HL-60/S4 treated with retinoic acid at 250 ng/mL for 4 days and 3 days (cell line): ENCODE results near the gene MTCL1.

Source experiments
- in situ Hi-C: fragments of 300-500 bp; cut with MboI; formaldehyde crosslinking; loops from 2 replicates; pipeline ENCODE4 v1.7.0; 2022; ENCODE audit warnings: low sequenced_read_pairs

MTCL1 gene

DNA sequence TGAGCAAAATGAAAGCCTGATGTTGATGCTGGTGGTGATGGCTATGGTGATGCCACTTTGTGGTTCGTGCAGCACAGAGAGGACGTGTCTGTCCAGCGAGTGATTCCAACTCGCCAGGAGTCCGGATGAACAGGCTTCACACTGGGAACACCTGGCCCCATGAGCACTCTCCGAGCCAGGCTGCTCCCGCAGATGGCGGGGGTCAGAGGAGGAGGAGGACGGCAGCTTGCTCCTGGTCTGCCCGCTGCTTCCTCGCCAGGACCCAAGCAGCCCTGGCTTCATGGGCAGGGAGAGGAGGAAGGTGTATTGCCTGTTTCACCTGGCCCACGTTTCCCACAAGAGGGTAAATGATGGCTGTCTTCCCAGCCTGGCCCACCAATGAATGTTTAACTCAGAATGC lies 121.6 kb downstream of the MTCL1 start:
- in situ Hi-C loops = no loop called here

DNA sequence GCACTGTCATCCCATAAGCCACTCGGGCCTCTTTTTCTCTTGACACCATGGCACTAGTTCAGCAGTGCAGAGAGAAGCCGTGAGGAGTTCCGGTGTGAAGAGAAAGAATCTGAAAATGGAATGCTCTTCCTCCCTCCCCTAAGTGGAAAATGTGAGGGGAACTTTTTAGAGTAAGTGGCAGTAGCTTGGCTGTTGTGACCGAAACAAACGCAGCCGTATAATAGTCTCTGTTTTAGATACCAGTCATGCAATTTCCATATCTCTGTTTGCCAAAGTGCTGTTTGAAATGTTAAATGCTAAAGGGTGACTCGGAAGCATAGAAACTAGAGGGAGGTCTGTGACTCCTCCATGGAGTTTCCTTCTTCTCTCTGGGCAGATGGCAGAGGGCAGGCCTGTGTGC lies 122.9 kb downstream of the MTCL1 start:
- in situ Hi-C loops = no loop called here

DNA sequence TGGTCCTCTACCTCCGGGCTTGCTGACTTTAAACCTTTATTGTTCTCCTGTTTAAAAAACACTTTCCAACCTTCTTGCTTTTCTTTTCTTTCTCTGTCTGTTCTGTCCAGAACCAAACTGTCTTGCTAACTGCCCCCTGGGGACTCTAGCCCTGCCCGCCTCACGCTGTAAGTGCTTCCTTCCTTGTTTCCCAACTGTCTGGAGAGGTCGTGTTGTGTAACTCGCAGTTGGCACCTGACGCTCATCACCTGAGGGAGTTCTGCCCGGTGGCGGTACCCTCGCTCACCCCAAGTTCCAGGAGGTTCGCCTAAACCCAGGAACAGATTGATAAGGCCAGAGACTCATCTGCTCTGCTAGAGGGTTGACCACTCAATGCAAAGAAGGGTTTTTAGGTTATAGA lies 123.4 kb downstream of the MTCL1 start:
- in situ Hi-C loops = no loop called here

DNA sequence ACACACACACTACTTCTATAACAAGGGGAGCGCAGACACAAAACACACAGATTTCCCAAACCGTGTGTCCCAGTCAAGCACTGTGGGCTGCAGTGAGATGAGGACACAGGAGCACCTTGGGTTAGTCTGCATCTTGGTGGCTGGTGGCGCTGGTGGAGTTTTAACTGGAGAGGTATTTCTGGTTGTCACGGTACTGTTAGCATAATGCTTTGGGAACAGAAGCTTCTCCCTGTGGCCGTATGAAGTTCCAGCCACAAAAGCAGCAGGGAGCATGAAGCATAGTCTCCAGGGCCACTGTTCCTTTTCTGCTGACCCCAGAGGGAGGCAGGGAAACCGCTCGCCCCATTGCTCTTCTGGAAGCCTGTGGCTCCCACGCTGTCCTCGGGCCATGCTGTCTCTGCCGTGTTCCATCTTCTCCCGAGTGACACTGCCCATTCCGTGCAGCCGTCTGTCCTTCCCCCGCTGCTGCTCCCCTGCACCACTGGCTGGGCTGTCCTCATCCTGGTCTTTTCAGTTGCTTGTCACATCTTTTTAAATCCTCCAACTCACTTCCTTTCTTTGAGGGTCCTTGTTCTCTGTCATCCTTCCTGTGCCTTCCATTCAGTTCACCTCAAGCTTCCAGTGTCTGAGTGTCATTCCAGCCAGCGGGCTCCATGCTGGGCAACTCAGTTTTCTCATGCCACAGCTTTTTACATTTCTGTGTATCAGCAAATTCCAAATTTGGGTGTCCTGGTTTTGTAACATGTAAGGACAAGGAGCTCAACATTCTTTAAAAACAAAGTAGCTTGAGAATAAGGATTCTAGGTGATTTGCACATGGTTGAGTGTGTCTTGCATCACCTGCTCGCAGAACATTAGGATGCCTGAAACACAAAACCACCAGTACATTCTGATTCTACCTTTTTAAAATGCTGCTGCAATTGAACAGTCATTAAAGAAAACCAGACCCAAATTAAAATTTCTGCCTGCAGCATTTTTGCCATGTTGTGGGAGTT lies 125.0 kb downstream of the MTCL1 start:
- in situ Hi-C loops = no loop called here

DNA sequence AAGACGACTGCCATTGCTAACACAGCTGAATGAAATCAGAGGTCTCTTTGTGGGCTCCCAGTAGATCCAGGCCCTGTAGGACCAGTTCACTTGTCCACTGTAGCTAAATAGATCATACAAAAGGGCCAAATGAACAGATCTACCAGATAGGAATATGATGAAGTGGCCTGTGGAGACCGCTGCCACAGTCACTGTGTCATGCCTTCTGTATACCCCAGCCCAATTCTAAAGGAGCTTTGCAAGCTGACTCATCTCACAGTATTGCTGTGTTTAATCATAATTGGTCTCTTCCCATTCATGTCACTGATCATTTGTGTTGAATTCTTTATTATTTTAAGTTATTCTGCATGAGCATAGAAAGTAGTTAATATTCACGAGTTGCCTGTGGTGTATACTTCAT lies 125.8 kb downstream of the MTCL1 start:
- in situ Hi-C loops = no loop called here

DNA sequence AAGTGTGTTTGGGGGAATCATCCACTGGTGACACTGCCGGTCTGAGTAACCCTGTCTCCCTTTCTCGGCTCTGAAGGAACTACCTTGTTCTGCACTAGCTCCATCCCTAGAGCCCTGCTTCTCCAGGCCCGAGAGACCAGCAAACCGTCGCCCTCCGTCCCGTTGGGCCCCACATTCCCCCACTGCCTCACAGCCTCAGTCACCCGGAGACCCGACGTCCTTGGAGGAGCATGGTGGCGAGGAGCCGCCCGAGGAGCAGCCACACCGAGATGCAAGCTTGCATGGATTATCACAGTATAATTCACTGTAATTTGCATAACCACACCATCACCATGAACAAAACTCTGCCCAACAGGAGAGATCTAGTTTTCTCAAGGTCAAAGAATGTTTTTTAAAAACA lies 126.2 kb downstream of the MTCL1 start:
- in situ Hi-C loops = no loop called here

DNA sequence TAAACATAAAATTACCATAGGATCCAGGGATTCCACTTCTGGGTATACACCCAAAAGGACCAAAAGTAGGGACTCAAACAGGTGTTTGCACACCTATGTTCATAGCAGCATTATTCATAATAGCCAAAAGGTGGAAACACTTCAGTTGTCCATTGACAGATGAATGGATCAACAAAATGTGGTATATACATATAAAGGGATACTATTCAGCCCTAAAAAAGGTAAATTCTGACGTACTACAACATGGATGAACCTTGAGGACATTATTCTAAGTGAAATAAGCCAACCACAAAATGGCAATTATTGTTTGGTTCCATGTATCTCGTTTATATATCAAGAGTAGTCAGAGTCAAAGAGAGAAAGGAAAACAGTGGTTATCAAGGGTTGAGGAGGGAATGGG lies 128.1 kb downstream of the MTCL1 start:
- in situ Hi-C loops = no loop called here

DNA sequence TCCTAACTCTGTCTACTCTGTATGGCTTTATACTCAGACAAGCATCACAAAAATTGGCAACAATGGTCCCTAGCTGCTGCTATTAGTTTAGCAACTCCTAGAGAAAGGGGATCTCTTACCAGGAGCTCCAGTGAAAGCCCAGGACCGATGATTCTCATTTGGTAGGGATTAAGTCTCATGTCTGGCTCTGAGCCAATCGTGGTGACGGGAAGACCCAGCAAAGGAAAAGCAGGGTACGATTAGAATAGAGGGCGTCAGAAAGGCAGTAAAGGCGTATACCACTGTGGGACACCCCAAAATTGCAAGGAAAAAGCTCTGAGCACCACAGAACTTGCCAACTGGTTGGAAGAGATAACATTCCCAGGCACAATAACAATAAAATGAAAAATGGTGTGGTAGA lies 129.5 kb downstream of the MTCL1 start:
- in situ Hi-C loops = no loop called here

DNA sequence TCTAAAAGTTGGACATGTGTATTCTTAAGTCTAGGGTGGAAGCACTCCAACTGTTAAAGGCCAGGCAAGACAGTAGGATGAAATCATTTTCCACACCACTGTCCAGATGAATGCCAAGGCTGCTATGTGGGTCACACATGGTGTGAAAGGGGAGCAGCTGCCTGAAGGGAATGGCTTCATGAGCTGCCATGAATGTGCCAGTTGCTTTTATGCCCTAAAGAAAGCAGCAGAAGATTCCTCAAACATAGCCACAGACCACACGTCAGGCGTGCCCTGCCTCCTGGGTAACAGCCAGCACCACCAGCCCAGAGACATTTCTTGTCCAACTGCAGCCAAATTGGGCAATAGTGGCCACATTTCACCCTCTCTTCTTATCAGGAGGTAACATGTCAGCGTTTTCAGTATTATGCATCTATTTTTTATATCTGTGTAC lies 130.2 kb downstream of the MTCL1 start:
- in situ Hi-C loops = no loop called here

DNA sequence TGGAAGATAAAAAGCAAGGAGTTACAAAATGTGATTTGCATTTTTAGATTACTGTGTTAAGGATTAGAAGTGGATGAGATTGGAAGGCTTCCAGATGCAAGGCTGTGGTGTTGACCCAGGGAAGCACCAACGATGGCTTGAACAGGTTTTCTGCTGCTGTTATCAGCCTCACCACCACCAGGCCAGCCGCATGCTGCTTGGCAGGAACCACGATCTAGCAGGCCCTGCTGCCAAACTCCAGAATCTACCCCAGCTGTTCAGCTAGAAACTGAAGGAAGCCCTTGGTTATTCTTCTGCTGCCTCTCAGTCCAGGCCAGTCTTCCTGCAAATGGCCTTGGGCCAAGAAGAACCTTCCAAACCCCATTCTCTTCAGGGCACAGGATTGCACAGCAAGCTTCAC lies 133.9 kb downstream of the MTCL1 start:
- in situ Hi-C loops = no loop called here

DNA sequence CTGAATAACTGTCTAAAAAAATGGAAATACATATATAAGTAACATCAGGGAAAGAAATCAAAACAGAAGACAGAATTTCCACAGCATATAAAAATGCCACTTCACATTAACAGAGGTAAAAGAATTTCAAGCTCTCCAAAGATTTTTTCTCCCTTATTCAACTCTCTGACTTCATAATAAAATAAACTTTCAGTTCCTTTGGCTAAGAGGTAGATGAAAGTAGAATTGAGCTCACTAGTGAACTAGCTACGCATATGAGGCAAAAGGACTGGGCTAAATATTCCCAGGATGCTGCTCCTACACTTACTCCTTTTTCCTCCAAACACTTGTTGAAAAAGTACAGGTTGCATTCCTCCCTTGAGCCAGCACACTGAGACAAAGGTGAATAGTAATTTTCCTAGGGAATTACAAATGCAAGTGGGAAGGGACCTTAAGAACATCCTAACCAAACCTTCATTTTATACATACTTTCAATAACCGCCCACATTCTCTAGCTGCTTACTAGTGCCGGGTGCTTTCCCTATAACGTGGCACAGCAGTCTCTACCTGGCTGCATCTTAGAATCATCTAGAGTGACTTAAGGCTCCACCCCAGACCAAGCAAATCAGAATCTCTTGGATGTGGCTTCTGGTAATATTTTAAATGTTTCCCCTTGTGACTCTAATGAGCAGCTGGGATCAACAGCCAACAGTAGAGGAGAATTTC lies 136.6 kb downstream of the MTCL1 start:
- in situ Hi-C loops = no loop called here

DNA sequence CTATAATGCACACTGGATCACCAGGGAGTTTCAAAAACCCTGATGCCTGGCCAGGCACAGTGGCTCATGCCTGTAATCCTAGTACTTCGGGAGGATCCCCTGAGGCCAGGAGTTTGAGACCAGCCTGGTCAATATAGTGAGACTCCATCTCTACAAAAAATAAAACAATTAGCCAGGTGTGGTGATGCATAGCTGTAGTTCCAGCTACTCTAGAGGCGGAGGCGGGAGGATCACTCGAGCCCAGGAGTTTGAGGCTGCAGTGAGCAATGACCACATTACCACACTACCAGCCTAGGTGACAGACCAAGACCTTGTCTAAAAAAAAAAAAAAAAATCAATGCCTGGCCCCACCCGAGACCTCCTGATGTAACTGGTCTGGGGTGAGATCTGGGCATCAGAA lies 137.2 kb downstream of the MTCL1 start:
- in situ Hi-C loops = no loop called here

DNA sequence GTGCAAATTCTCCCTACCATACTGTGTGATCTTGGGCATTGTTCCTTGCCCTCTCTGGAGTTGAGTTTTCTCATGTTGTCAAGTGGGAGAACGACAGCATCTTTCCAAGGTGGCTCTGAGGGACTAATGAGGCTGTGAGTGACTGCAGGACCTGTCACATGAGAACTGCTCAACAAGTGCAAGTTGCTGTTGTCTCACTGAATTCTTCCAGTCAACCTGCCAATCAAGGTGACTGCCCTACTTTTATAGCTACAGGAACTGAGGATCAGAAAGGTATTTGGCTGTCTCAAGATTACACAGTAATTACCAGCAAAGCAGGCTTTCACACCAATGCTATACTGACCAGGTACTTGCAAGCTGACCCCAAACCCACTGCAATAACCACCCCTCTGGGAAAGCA lies 137.6 kb downstream of the MTCL1 start:
- in situ Hi-C loops = no loop called here

DNA sequence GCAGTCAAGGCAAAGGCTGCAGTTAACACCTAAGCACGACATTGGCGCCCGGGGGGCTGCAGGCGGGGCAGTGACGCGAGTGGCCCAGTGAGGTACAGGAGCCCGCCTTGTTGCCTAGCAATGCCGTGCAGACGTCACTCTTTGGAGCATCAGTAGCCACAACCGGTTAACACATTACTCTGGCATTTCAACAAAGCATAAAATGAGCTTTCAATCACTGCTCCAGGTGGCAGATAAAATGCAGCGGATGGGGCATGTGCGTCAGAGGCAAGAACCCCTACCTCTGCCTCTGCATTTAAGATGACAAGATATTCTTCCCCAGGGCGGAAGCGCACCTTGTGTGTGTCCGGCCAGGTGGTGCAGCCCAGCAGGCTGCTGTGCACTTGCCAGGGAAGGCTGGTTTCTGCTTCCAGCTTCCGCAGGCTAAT lies 139.4 kb downstream of the MTCL1 start:
- in situ Hi-C loops = no loop called here

DNA sequence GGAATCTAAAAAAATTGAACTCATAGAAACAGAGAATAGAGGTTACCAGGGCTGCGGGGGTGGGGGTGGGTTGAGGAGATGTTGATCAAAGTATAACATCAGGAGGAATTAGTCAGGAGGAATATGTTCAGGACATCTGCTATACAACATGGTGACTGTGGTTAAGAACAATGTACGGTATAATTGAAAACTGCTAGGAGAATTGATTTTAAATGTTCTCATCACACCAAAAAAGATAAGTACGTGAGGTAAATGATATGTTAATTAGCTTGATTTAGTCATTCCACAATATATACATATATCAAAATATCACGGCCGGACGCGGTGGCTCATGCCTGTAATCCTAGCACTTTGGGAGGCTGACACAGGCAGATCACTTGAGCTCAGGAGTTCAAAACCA lies 140.2 kb downstream of the MTCL1 start:
- in situ Hi-C loops = no loop called here

DNA sequence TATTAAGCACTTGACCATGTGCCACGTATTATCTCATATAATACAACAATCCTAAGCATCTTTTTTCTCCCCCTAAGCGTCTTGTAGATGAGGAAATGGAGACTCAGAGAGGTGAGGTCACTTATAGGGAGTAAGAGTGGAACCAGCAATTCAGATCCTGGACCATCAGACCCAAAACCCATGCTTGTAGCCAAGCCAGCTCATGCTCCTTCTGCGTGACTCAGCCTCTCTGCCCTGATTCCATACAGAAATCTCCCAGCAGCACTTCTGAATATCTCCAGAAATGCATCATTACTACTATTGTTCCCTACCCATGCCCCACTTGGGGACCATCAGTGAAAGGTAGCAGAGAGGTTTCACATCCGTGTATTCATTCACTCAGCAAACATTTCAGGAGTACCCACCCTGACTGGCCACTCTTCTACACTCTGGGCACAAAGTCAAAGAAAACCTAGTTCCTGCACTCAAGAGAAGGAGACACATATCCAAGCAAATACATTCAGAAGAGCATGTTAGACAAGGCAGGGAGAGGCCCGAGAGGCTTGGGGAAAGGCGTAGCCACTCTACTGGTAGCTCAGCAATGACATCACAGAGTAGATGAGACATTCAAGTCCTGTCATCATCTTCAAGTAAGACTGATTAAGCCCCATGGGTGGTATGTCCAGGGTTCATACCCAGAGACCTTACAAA lies 141.9 kb downstream of the MTCL1 start:
- in situ Hi-C loops = no loop called here

DNA sequence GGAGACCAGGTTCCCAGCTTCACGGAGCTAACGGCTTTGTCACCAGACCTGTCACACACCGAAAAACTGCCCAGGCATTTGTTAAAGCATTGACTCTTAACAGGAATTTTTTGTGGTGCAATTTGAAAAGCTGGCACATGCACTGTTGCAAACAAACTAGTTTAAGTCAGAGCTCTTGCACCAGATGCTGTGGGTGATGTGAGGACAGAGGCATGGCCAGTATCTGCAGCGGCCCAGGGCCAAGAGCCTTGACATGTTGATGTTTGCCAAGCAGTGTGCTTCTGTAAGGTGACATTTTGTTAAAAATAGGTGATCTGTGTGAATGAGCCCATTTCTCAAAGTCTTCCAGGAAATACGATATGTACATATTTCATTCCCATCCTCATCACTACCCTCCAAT lies 142.5 kb downstream of the MTCL1 start:
- in situ Hi-C loops = no loop called here

DNA sequence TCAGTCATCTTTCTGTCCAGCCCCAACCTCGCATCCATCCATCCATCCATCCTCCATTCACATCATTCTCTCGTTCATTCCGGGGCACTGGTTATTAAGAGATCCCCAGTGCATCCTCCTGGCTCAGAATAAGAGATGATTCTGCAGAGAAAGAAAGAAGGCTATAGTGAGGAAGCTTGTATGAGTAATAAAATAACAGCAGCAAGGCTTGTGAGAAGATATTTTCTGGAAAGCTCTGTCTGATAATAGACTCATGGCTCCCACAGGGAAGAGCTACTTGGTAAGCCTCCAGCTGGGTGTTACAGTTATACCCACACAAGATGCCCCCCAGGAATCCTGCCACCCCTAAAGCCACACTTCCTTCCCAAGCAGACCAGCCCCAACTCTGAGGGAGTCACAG lies 143.2 kb downstream of the MTCL1 start:
- in situ Hi-C loops = no loop called here

DNA sequence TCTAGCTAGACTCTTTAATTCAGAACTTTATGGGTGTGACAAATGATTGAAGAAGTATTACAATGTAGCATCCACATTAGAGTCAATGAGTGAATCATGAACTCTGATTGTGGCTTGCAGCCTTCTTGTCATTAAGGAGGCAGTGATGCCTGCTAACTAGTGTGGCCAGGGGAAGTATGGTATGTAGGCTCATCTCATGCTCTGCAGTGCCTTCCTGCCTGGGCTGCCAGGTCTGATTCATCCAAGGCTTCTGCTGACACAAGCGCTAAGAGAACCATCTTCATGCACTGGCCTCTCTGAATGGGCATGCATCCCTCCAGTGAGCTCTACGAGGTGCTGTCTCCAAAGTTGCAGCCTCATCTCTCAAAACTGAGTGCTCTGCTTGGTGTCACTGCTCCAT lies 144.3 kb downstream of the MTCL1 start:
- in situ Hi-C loops = no loop called here

DNA sequence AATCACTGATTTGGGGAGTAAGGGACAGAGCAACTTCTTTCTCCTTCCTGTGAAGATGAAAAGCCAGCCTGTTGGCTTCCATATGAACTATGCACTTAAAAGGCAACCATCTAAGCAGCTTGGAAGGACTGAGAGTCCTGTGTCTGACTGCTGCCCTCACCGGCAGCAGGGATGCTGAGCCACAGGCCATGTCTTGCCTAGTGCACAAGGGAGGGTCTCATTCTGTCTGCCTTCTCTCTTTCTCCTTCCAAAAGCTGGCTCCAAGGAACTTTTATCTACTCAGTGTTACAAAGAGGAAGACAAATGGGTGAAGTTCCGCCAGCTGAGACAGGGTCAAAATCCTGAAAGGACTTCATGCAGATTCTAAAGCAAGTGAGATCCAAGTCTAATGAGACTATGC lies 146.3 kb downstream of the MTCL1 start:
- in situ Hi-C loops = no loop called here

DNA sequence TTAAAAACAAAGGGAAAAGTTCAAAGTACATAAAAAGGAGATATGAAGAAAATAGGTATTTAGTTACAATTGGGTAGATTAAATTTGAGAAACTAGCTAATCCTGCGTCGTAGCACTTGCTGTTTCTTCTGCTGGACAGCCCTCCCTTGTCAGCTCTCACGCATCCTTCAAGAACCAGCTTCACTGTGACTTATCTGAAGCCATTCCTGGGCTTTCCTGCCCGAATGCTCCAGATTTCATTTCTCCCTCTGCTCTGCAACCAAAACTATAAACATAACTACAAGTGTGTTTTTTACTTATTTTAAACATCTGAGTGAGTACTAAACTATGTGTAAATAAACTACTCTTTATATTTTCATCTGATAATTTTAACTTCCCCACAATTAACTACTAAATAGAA lies 149.2 kb downstream of the MTCL1 start:
- in situ Hi-C loops = no loop called here

DNA sequence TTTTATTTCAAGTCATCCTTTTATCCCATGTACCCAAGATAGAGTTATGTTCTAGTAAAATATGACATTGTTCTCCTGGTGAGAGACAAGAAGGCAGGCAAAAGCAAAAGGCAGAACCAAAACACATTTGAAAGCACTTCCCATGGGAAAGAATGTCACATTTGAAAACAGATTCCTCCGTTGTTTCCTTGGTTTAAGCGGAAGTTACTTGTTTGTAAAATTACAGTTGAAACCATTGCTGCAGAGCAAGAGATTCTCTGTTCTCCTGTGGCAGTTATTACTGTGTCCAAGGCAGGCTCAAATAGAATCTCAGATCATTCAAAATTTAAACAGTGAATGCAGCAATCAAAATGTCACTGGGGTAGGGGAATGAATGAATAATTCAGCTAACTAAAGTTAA lies 149.6 kb downstream of the MTCL1 start:
- in situ Hi-C loops = no loop called here
